DND-41 (cell line): ENCODE measurements around the gene GNB1L.

Source experiments
- CTCF ChIP-seq: IDR thresholded peaks from 2 replicates; pipeline ENCODE4 v1.5.1; 2012; ENCODE audit warnings: borderline replicate concordance, low read length, moderate library complexity, mild to moderate bottlenecking; ENCODE audit not compliant: poor library complexity, severe bottlenecking; ENCODE audit errors: extremely low read depth
- EZH2 ChIP-seq: IDR thresholded peaks from 3 replicates; pipeline ENCODE4 v1.6.1; 2012; ENCODE audit warnings: borderline replicate concordance, low read depth, mild to moderate bottlenecking, moderate library complexity, low read length, inconsistent platforms; ENCODE audit not compliant: severe bottlenecking

GRCh38 chr22:19757140-19757984 lies 97.3 kb downstream of the GNB1L start:
- no peak for TF ChIP-seq CTCF
- TF ChIP-seq EZH2, result no peak
